Gastrocnemius medialis (tissue), 4 donors: ENCODE measurements around the gene TMEM87A.

Experiments
- POLR2A ChIP-seq, 2 donors: fragments of 450-650 bp; IDR thresholded peaks; one replicate each; pipeline ENCODE4 v1.6.1; 2017; ENCODE audit warnings: antibody characterized with exemption in 2 of 2, mild to moderate bottlenecking in 2 of 2, moderate library complexity in 2 of 2
- TF ChIP-seq, protein P1 (sequence below), 5 experiments: fragments of 450-650 bp in 3 of 5; fragments of 200-600 bp in 2 of 5; sonication (generic) in 2 of 5; IDR thresholded peaks in 4 of 5; conservative IDR thresholded peaks in 1 of 5; 1 replicate in 4 of 5; 2 replicates in 1 of 5; pipeline ENCODE4 v1.5.1; 2016 to 2019; ENCODE audit warnings: antibody characterized with exemption in 5 of 5, mild to moderate bottlenecking in 3 of 5, moderate library complexity in 3 of 5

DNA sequence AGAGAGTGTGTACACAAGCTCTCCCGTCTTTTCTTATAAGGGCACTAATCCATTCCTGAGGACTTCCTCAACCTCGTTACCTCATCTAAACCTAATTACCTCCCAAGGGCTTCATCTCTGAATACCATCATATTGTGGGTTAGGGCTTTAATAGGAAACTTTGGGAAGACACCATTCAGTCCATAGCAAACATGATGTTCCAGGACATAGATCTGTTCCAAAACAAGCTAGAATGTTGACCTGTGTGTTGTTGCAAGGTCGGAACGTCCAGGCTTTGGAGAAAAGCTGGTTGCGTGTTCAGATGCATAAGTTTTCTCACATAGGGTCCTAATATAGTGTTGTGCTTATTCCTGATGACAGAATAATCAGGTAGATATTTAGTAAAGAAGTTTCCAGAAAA, 9.7 kb upstream of the TMEM87A start:
- TF ChIP-seq POLR2A (IDR thresholded peaks at IDR 0.05) = no peak
- TF ChIP-seq, protein P1, sequence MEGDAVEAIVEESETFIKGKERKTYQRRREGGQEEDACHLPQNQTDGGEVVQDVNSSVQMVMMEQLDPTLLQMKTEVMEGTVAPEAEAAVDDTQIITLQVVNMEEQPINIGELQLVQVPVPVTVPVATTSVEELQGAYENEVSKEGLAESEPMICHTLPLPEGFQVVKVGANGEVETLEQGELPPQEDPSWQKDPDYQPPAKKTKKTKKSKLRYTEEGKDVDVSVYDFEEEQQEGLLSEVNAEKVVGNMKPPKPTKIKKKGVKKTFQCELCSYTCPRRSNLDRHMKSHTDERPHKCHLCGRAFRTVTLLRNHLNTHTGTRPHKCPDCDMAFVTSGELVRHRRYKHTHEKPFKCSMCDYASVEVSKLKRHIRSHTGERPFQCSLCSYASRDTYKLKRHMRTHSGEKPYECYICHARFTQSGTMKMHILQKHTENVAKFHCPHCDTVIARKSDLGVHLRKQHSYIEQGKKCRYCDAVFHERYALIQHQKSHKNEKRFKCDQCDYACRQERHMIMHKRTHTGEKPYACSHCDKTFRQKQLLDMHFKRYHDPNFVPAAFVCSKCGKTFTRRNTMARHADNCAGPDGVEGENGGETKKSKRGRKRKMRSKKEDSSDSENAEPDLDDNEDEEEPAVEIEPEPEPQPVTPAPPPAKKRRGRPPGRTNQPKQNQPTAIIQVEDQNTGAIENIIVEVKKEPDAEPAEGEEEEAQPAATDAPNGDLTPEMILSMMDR (IDR thresholded peaks at IDR 0.05 in 4 of 5, conservative IDR thresholded peaks at IDR 0.05 in 1 of 5) = no peak
